Measurements from ENCODE around the gene BRMS1. TPM values are rescaled to one million over a fixed set of nuclear protein-coding genes. Genes with fewer than 3 reads are reported as not detected.
"Not testable (repeated sequence)": the region's sequence is repeated elsewhere in the genome, so short reads cannot be mapped to it uniquely, and the experiment has no call there.

BRMS1 gene
- total and polyA plus RNA-seq, 4 experiments from 2014 or later = 49.8 to 78.7 (median 60.5) TPM

GRCh38 chr11:66321606-66322005 is 23.3 kb downstream of the BRMS1 start:
- Mint-ChIP-seq H3K4me3 (no peak overlapping the region), H3K36me3 (no peaks in the 10 kb centered on the region), H3K27ac (no peak overlapping the region), H3K4me1 (peaks cover 16 to 34% (median 26%) of the 10 kb centered on the region in 4 donors), H3K27me3 (peaks cover 0 to 2% of the 10 kb centered on the region in 2 donors), H3K9me3 (peaks cover 0 to 9% (median 3%) of the 10 kb centered on the region in 8 donors)
- H3K4me1 ChIP-seq (ENCODE audit: insufficient read depth, low read length) = peaks cover 28% of the 10 kb centered on the region
- H3K4me3 ChIP-seq (ENCODE audit: low read length in 2 of 2) = no peak overlapping the region
- no peak for DNase-seq
- H3K9me3 ChIP-seq (ENCODE audit: control insufficient read depth in 1 of 2, low read length in 2 of 2) = no peaks in the 10 kb centered on the region
- H3K36me3 ChIP-seq (ENCODE audit: insufficient read depth, low read length) = no peaks in the 10 kb centered on the region
- no peak overlapping the region for H3K27ac ChIP-seq (ENCODE audit: low read depth, low read length)
- ChIA-PET POLR2A (ENCODE audit: partially characterized antibody) (interaction anchor here (1.5 kb wide), 1 partner anchor 9 kb away, joined by 4 read pairs; no protein-coding TSS in a partner anchor), CTCF (ENCODE audit: partially characterized antibody) (interaction anchor here (1.7 kb wide), 1 partner anchor 9 kb away, joined by 16 read pairs; no protein-coding TSS in a partner anchor)
- no peaks in the 10 kb centered on the region for H3K27me3 ChIP-seq (ENCODE audit: insufficient read depth, low read length)
- intact Hi-C loops (cut with micrococcal nuclease) = no loop called here

- H3K9me3 ChIP-seq (ENCODE audit: control insufficient read depth in 1 of 2, low read length in 2 of 2); H3K27me3 Mint-ChIP-seq; H3K9me3 Mint-ChIP-seq; H3K27me3 ChIP-seq (ENCODE audit: insufficient read depth, low read length); H3K36me3 ChIP-seq (ENCODE audit: insufficient read depth, low read length); H3K27ac ChIP-seq (ENCODE audit: low read depth, low read length); H3K4me3 Mint-ChIP-seq; CTCF ChIA-PET (ENCODE audit: partially characterized antibody); H3K4me3 ChIP-seq (ENCODE audit: low read length in 2 of 2); DNase-seq; H3K27ac Mint-ChIP-seq; intact Hi-C loops (cut with micrococcal nuclease); POLR2A ChIA-PET (ENCODE audit: partially characterized antibody); H3K36me3 Mint-ChIP-seq: not testable (repeated sequence)
- H3K4me1 Mint-ChIP-seq = peaks cover 13 to 30% (median 22%) of the 10 kb centered on the region in 4 donors
- H3K4me1 ChIP-seq (ENCODE audit: insufficient read depth, low read length) = peaks cover 22% of the 10 kb centered on the region
These were observed 24.2 kb downstream of the BRMS1 start for GRCh38 chr11:66320748-66321147.

- DNase-seq; H3K36me3 Mint-ChIP-seq; H3K4me3 Mint-ChIP-seq; H3K27ac Mint-ChIP-seq; intact Hi-C loops (cut with micrococcal nuclease); H3K9me3 ChIP-seq (ENCODE audit: control insufficient read depth in 1 of 2, low read length in 2 of 2); H3K27me3 Mint-ChIP-seq; H3K27ac ChIP-seq (ENCODE audit: low read depth, low read length); H3K27me3 ChIP-seq (ENCODE audit: insufficient read depth, low read length); POLR2A ChIA-PET (ENCODE audit: partially characterized antibody); CTCF ChIA-PET (ENCODE audit: partially characterized antibody); H3K9me3 Mint-ChIP-seq; H3K4me3 ChIP-seq (ENCODE audit: low read length in 2 of 2); H3K36me3 ChIP-seq (ENCODE audit: insufficient read depth, low read length): not testable (repeated sequence)
- H3K4me1 Mint-ChIP-seq = peaks cover 13 to 30% (median 21%) of the 10 kb centered on the region in 4 donors
- peaks cover 21% of the 10 kb centered on the region for H3K4me1 ChIP-seq (ENCODE audit: insufficient read depth, low read length)
These were observed 24.6 kb downstream of the BRMS1 start for GRCh38 chr11:66320289-66320688.

GRCh38 chr11:66318600-66318970 is 26.3 kb downstream of the BRMS1 start:
- Mint-ChIP-seq H3K9me3 (peaks cover 0 to 9% (median 3%) of the 10 kb centered on the region in 8 donors), H3K27me3 (peaks cover 2% of the 10 kb centered on the region in 2 donors), H3K4me1 (peaks cover 13 to 38% (median 23%) of the 10 kb centered on the region in 4 donors), H3K36me3 (no peaks in the 10 kb centered on the region), H3K4me3 (peak overlapping the region in 3 of 8 donors; percentile 32 to 44 (median 43)), H3K27ac (peak overlapping the region in 6 of 7 donors; percentile 48 to 94 (median 78))
- intact Hi-C loops (cut with micrococcal nuclease) = no loop called here
- H3K36me3 ChIP-seq (ENCODE audit: insufficient read depth, low read length) = no peaks in the 10 kb centered on the region
- ChIA-PET CTCF (ENCODE audit: partially characterized antibody) (no interaction called here), POLR2A (ENCODE audit: partially characterized antibody) (interaction anchor here (1.8 kb wide), 1 partner anchor 8 kb away, joined by 9 read pairs; no protein-coding TSS in a partner anchor)
- no peak overlapping the region for H3K4me3 ChIP-seq (ENCODE audit: low read length in 2 of 2)
- H3K4me1 ChIP-seq (ENCODE audit: insufficient read depth, low read length) = peaks cover 28% of the 10 kb centered on the region
- H3K27ac ChIP-seq (ENCODE audit: low read depth, low read length) = peak overlapping the region; percentile 10
- no peaks in the 10 kb centered on the region for H3K27me3 ChIP-seq (ENCODE audit: insufficient read depth, low read length)
- DNase-seq = no peak
- H3K9me3 ChIP-seq (ENCODE audit: control insufficient read depth in 1 of 2, low read length in 2 of 2) = no peaks in the 10 kb centered on the region

GRCh38 chr11:66317723-66318599 is 26.9 kb downstream of the BRMS1 start:
- H3K4me3 ChIP-seq (ENCODE audit: low read length in 2 of 2) = no peak overlapping the region
- peak overlapping the region; percentile 48 to 94 (median 84) for H3K27ac Mint-ChIP-seq
- peaks cover 11 to 39% (median 24%) of the 10 kb centered on the region in 4 donors for H3K4me1 Mint-ChIP-seq
- no peaks in the 10 kb centered on the region for H3K36me3 ChIP-seq (ENCODE audit: insufficient read depth, low read length)
- H3K27ac ChIP-seq (ENCODE audit: low read depth, low read length) = peak overlapping the region; percentile 10
- H3K27me3 ChIP-seq (ENCODE audit: insufficient read depth, low read length) = no peaks in the 10 kb centered on the region
- peaks cover 0 to 9% (median 3%) of the 10 kb centered on the region in 8 donors for H3K9me3 Mint-ChIP-seq
- H3K9me3 ChIP-seq (ENCODE audit: control insufficient read depth in 1 of 2, low read length in 2 of 2) = no peaks in the 10 kb centered on the region
- ChIA-PET CTCF (ENCODE audit: partially characterized antibody) (interaction anchor here (0.8 to 1.4 kb wide), 2 partner anchors 12 to 68 kb away, joined by 3 to 4 read pairs; no protein-coding TSS in a partner anchor), POLR2A (ENCODE audit: partially characterized antibody) (interaction anchor here (0.7 to 1.8 kb wide), 3 partner anchors 9 to 320 kb away, joined by 3 to 9 read pairs (median 4); partner anchors contain the start of genes MRPL11 and RBM4)
- H3K4me1 ChIP-seq (ENCODE audit: insufficient read depth, low read length) = peaks cover 34% of the 10 kb centered on the region
- peak; percentile 40 to 63 (median 59) for DNase-seq
- H3K4me3 Mint-ChIP-seq = peak overlapping the region in 3 of 8 donors; percentile 43 to 44 (median 43)
- H3K36me3 Mint-ChIP-seq = no peaks in the 10 kb centered on the region
- intact Hi-C loops (cut with micrococcal nuclease) = no loop called here
- H3K27me3 Mint-ChIP-seq = peaks cover 2% of the 10 kb centered on the region in 2 donors

GRCh38 chr11:66317322-66317722 is 27.6 kb downstream of the BRMS1 start:
- H3K4me3 Mint-ChIP-seq = peak overlapping the region in 1 of 8 donors; percentile 43

GRCh38 chr11:66316849-66317251 is 28.1 kb downstream of the BRMS1 start, which contains the start of gene CD248:
CD248 (minus strand) TSS chr11:66317044; CDS start chr11:66317027, 17 bp downstream.
- Mint-ChIP-seq H3K27ac (peak within 1 kb of the TSS; percentile 48 to 94 (median 84)), H3K4me3 (peak within 1 kb of the TSS in 1 of 8 donors; percentile 43), H3K36me3 (peaks cover 0 to 1% of the 10 kb centered on the region in 2 donors), H3K9me3 (peaks cover 0 to 9% (median 3%) of the 10 kb centered on the region in 8 donors), H3K27me3 (peaks cover 2% of the 10 kb centered on the region in 2 donors), H3K4me1 (peaks cover 14 to 41% (median 28%) of the 10 kb centered on the region in 4 donors)
- CTCF ChIA-PET (ENCODE audit: partially characterized antibody) = interaction anchor here (0.8 to 1.4 kb wide), 2 partner anchors 13 to 69 kb away, joined by 3 to 4 read pairs; no protein-coding TSS in a partner anchor
- no peaks in the 10 kb centered on the region for H3K36me3 ChIP-seq (ENCODE audit: insufficient read depth, low read length)
- H3K9me3 ChIP-seq (ENCODE audit: control insufficient read depth in 1 of 2, low read length in 2 of 2) = no peaks in the 10 kb centered on the region
- no peak within 1 kb of the TSS for H3K4me3 ChIP-seq (ENCODE audit: low read length in 2 of 2)
- intact Hi-C loops (cut with micrococcal nuclease) = no loop called here
- no peak for DNase-seq
- POLR2A ChIA-PET (ENCODE audit: partially characterized antibody) = interaction anchor here (0.5 to 1.8 kb wide), 3 partner anchors 10 to 1283 kb away, joined by 3 to 9 read pairs (median 4); partner anchors contain the start of gene RBM4
- H3K4me1 ChIP-seq (ENCODE audit: insufficient read depth, low read length) = peaks cover 38% of the 10 kb centered on the region
- H3K27ac ChIP-seq (ENCODE audit: low read depth, low read length) = no peak within 1 kb of the TSS
- H3K27me3 ChIP-seq (ENCODE audit: insufficient read depth, low read length) = no peaks in the 10 kb centered on the region

More at GRCh38 chr11:66317322-66317722, 27.6 kb downstream of the BRMS1 start:
- Mint-ChIP-seq H3K27me3 (peaks cover 2% of the 10 kb centered on the region in 2 donors), H3K9me3 (peaks cover 0 to 9% (median 3%) of the 10 kb centered on the region in 8 donors), H3K4me1 (peaks cover 13 to 39% (median 25%) of the 10 kb centered on the region in 4 donors), H3K27ac (peak overlapping the region; percentile 48 to 93 (median 80)), H3K36me3 (peaks cover 0 to 1% of the 10 kb centered on the region in 2 donors)
- no peaks in the 10 kb centered on the region for H3K36me3 ChIP-seq (ENCODE audit: insufficient read depth, low read length)
- H3K4me1 ChIP-seq (ENCODE audit: insufficient read depth, low read length) = peaks cover 35% of the 10 kb centered on the region
- POLR2A ChIA-PET (ENCODE audit: partially characterized antibody) = interaction anchor here (0.5 to 1.8 kb wide), 4 partner anchors 9 to 1282 kb away, joined by 3 to 9 read pairs (median 4); partner anchors contain the start of genes MRPL11 and RBM4
- H3K27me3 ChIP-seq (ENCODE audit: insufficient read depth, low read length) = no peaks in the 10 kb centered on the region
- H3K4me3 ChIP-seq (ENCODE audit: low read length in 2 of 2) = no peak overlapping the region
- no peak overlapping the region for H3K27ac ChIP-seq (ENCODE audit: low read depth, low read length)
- DNase-seq = peak in 1 of 5 donors; percentile 12
- H3K9me3 ChIP-seq (ENCODE audit: control insufficient read depth in 1 of 2, low read length in 2 of 2) = no peaks in the 10 kb centered on the region
- CTCF ChIA-PET (ENCODE audit: partially characterized antibody) = interaction anchor here (0.8 to 1.4 kb wide), 2 partner anchors 13 to 69 kb away, joined by 3 to 4 read pairs; no protein-coding TSS in a partner anchor
- intact Hi-C loops (cut with micrococcal nuclease) = no loop called here

Measured in CD4-positive, alpha-beta memory T cell (primary cell).